DND-41 (cell line): Measurements from ENCODE around the gene PSMG3.

ENCODE experiments used
- CTCF ChIP-seq: IDR thresholded peaks from 2 replicates; pipeline ENCODE4 v1.5.1; 2012; ENCODE audit warnings: borderline replicate concordance, low read length, moderate library complexity, mild to moderate bottlenecking; ENCODE audit not compliant: poor library complexity, severe bottlenecking; ENCODE audit errors: extremely low read depth
- EZH2 ChIP-seq: IDR thresholded peaks from 3 replicates; pipeline ENCODE4 v1.6.1; 2012; ENCODE audit warnings: borderline replicate concordance, low read depth, mild to moderate bottlenecking, moderate library complexity, low read length, inconsistent platforms; ENCODE audit not compliant: severe bottlenecking

DNA sequence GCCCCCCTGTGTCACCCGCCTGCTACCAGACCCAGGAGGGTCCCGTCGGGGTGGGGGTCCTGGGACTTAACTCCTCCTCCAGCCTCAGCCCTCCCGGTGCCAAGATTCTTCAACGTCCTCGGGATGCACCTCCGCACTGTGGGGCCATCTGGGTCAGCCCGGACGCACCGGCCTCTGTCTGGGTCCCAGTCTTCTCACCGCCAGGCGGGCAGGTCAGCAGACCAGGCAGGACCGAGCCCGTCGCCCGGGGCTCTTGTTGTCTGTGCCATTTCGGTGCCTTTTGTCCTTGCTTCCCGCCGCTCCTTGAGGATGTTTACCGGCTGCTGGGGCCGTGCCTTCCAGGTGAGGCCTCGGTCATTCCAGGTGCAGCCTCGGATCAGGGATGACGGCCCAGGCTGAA lies 32.1 kb upstream of the PSMG3 start:
- no peak for TF ChIP-seq EZH2
- TF ChIP-seq CTCF = no peak
